IPS DF 19.7 (cell line): ENCODE data around the gene CDH12.
"Not testable (repeated sequence)": the region's sequence is repeated elsewhere in the genome, so short reads cannot be mapped to it uniquely, and the experiment has no call there.

ENCODE experiments used
- DNase-seq: peaks from one replicate; pipeline ENCODE4 v3.0.0-alpha.2; 2013; ENCODE audit warnings: low read depth, low spot score

Gene CDH12

GRCh38 chr5:22852807-22853660, at the start of gene CDH12:
CDH12 (minus strand) TSS chr5:22853344.
- no peak for DNase-seq

- DNase-seq: no peak
Measured at GRCh38 chr5:22901885-22902284, 48.7 kb upstream of the CDH12 start.

GRCh38 chr5:22900801-22901310, 47.7 kb upstream of the CDH12 start:
- DNase-seq: no peak

GRCh38 chr5:22899341-22899740, 46.2 kb upstream of the CDH12 start:
- no peak for DNase-seq

- DNase-seq: no peak
Measured at GRCh38 chr5:22896152-22896551, 43.0 kb upstream of the CDH12 start.

- no peak for DNase-seq
Measured at GRCh38 chr5:22892441-22892840, 39.3 kb upstream of the CDH12 start.

- no peak for DNase-seq
Measured at GRCh38 chr5:22889720-22890119, 36.6 kb upstream of the CDH12 start.

- no peak for DNase-seq
Measured at GRCh38 chr5:22887566-22887965, 34.4 kb upstream of the CDH12 start.

- not testable (repeated sequence) for DNase-seq
Measured at GRCh38 chr5:22858911-22859310, 5.8 kb upstream of the CDH12 start.

- no peak for DNase-seq
Measured at GRCh38 chr5:22855824-22856223, 2.7 kb upstream of the CDH12 start.

GRCh38 chr5:22850981-22851380, 2.2 kb downstream of the CDH12 start:
- DNase-seq: no peak

GRCh38 chr5:22846693-22847092, 6.5 kb downstream of the CDH12 start:
- DNase-seq: no peak

GRCh38 chr5:22844636-22845035, 8.5 kb downstream of the CDH12 start:
- DNase-seq: no peak

GRCh38 chr5:22844155-22844554, 9.0 kb downstream of the CDH12 start:
- no peak for DNase-seq

GRCh38 chr5:22842574-22842973, 10.6 kb downstream of the CDH12 start:
- DNase-seq: no peak

GRCh38 chr5:22837803-22838202, 15.3 kb downstream of the CDH12 start:
- DNase-seq: no peak

- no peak for DNase-seq
Measured at GRCh38 chr5:22835686-22836085, 17.5 kb downstream of the CDH12 start.

GRCh38 chr5:22793463-22793862, 59.7 kb downstream of the CDH12 start:
- no peak for DNase-seq

GRCh38 chr5:22787807-22788206, 65.3 kb downstream of the CDH12 start:
- DNase-seq: no peak

- no peak for DNase-seq
Measured at GRCh38 chr5:22787398-22787797, 65.7 kb downstream of the CDH12 start.

- no peak for DNase-seq
Measured at GRCh38 chr5:22780756-22781155, 72.4 kb downstream of the CDH12 start.

- DNase-seq: no peak
Measured at GRCh38 chr5:22779499-22779898, 73.6 kb downstream of the CDH12 start.

GRCh38 chr5:22776285-22776684, 76.9 kb downstream of the CDH12 start:
- no peak for DNase-seq
